ENCODE results near the gene PIP5KL1. TPM values are rescaled to one million over a fixed set of nuclear protein-coding genes. Genes with fewer than 3 reads are reported as not detected.

PIP5KL1 gene
- total RNA-seq, 1 donor, result 2.6 TPM

DNA sequence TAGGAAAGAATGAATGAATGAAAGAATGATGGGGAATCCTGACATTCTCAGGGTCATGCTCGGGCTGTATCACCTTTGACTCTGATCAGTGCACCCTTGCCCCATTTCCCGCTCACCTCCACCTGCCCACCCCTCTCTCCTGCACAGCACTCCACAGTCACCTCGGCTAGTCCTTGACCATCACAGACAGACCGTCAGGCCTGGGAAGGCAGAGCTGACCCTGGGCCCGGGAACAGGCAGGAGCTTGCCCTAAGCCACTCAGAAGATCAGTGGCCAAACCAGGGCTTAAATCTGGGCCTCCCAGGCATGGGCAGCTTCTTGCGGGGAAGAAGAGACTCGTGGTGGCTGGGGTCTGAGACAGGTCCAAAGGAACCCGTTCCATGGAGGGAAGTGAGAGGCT lies 34.8 kb downstream of the PIP5KL1 start:
- TF ChIP-seq, protein P1, sequence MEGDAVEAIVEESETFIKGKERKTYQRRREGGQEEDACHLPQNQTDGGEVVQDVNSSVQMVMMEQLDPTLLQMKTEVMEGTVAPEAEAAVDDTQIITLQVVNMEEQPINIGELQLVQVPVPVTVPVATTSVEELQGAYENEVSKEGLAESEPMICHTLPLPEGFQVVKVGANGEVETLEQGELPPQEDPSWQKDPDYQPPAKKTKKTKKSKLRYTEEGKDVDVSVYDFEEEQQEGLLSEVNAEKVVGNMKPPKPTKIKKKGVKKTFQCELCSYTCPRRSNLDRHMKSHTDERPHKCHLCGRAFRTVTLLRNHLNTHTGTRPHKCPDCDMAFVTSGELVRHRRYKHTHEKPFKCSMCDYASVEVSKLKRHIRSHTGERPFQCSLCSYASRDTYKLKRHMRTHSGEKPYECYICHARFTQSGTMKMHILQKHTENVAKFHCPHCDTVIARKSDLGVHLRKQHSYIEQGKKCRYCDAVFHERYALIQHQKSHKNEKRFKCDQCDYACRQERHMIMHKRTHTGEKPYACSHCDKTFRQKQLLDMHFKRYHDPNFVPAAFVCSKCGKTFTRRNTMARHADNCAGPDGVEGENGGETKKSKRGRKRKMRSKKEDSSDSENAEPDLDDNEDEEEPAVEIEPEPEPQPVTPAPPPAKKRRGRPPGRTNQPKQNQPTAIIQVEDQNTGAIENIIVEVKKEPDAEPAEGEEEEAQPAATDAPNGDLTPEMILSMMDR (IDR thresholded peaks at IDR 0.05; ENCODE audit: insufficient read depth, low read length), result no peak
- DNase-seq (ENCODE audit: low read depth), result no peak

DNA sequence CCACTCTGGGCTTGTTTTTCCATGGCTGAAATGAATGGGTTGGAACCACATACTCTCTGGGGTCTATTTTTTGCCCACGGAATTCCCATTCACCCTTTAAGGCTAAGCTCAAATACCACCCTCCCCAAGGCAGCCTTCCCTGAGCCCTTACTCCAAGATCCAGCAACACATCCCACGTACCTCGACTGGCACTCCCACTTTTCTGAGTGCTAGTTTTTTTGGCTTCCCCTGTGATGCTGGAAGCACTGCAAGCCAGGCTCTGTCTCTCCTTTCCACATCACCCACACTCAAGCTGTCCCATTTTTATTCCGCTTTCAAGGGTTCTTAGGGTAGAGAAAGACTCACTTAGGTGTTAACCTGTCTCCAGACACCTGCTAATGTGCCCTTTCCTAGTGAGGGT lies 37.2 kb downstream of the PIP5KL1 start:
- TF ChIP-seq, protein P1 (IDR thresholded peaks at IDR 0.05; ENCODE audit: insufficient read depth, low read length), result no peak
- DNase-seq (ENCODE audit: low read depth), result no peak
- H3K4me3 ChIP-seq (ENCODE audit: low read depth, low read length), result no peak overlapping the region

More for the DNA sequence above, 34.8 kb downstream of the PIP5KL1 start:
- H3K4me3 ChIP-seq (ENCODE audit: low read depth, low read length), result no peak overlapping the region

DNA sequence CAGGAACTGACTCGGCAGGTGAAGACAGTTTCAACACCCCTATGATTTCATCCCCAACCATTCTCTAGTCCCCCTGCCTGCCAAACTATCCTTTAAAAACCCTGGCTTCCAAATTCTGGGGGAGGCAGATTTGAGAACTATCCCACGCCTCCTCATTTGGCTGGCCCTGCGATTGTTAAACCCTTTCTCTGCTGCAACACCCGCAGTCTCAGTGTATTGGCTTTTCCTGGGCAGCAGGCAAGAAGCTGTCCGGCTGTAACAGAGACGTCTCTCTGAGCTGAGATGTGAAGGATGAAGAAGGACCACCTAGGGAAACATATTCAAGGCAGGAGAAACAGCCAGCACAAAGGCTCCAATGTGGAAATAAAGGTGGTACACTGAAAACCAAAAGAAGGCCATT lies 37.7 kb downstream of the PIP5KL1 start:
- no peak for DNase-seq (ENCODE audit: low read depth)
- TF ChIP-seq, protein P1 (IDR thresholded peaks at IDR 0.05; ENCODE audit: insufficient read depth, low read length), result no peak
- H3K4me3 ChIP-seq (ENCODE audit: low read depth, low read length), result no peak overlapping the region

DNA sequence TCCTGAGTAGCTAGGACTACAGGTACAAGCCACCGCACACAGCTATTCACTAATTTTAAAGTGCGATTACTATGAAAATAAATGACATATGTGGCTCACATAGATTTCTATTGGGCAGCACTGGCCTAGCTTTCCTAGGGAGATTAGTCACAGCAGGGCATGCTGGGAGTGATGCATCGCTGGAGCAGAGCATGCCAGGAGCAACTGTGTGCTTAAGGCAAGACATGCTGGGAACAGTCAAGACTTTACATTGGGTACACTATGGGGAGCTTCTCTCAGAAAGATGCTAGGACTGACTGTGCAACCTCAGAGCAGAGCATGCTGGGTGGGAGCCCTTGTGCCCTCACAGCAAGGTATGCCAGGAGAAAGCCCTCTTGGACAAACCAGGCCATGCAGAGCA lies 40.5 kb downstream of the PIP5KL1 start:
- no peak overlapping the region for H3K4me3 ChIP-seq (ENCODE audit: low read depth, low read length)
- no peak for DNase-seq (ENCODE audit: low read depth)
- TF ChIP-seq, protein P1 (IDR thresholded peaks at IDR 0.05; ENCODE audit: insufficient read depth, low read length), result no peak

GRCh38 chr9:127887792-127888191 lies 42.8 kb downstream of the PIP5KL1 start:
- no peak for DNase-seq (ENCODE audit: low read depth)
- H3K4me3 ChIP-seq (ENCODE audit: low read depth, low read length), result no peak overlapping the region
- TF ChIP-seq, protein P1 (IDR thresholded peaks at IDR 0.05; ENCODE audit: insufficient read depth, low read length), result peak; percentile 29

- no peak overlapping the region for H3K4me3 ChIP-seq (ENCODE audit: low read depth, low read length)
- TF ChIP-seq, protein P1 (IDR thresholded peaks at IDR 0.05; ENCODE audit: insufficient read depth, low read length), result no peak
- no peak for DNase-seq (ENCODE audit: low read depth)
Observed at GRCh38 chr9:127886401-127886972, 44.1 kb downstream of the PIP5KL1 start.

Data from fibroblast of the aortic adventitia (primary cell).